ENCODE results near the gene CNPPD1.

DNA sequence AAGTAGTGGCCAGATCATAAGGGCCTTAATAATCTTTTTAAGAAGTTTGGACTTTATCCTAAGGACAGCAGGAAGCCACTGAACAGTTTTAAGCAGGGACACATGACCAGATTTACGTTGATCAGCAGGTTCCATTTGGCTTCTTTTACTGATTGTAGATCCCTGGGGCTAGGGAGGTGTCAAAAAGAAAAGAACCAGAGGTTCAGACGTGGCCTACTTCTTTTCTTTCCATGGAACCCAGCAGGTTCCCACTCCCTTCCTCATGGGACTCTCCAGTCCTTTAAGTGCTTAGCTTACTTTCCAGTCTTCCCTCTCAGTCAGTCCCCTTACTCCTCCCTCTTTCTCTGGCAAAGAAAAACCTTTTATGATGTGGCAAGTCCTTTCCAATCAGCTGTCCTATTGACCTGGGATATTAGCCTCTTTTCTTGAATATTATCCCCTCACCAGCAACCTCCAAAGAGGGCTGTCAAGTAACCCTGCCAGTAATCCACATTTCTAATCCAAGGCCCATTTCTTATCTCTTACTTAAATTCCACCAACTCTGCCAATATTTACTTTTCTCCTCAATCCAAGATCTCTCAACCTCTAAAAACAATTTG lies 49.6 kb downstream of the CNPPD1 start:
- TF ChIP-seq, protein P1, sequence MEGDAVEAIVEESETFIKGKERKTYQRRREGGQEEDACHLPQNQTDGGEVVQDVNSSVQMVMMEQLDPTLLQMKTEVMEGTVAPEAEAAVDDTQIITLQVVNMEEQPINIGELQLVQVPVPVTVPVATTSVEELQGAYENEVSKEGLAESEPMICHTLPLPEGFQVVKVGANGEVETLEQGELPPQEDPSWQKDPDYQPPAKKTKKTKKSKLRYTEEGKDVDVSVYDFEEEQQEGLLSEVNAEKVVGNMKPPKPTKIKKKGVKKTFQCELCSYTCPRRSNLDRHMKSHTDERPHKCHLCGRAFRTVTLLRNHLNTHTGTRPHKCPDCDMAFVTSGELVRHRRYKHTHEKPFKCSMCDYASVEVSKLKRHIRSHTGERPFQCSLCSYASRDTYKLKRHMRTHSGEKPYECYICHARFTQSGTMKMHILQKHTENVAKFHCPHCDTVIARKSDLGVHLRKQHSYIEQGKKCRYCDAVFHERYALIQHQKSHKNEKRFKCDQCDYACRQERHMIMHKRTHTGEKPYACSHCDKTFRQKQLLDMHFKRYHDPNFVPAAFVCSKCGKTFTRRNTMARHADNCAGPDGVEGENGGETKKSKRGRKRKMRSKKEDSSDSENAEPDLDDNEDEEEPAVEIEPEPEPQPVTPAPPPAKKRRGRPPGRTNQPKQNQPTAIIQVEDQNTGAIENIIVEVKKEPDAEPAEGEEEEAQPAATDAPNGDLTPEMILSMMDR (IDR thresholded peaks at IDR 0.05): no peak
- TF ChIP-seq EP300 (IDR thresholded peaks at IDR 0.05): no peak
